ENCODE measurements around the gene MAN1A1.
"Not testable (repeated sequence)": the region's sequence is repeated elsewhere in the genome, so short reads cannot be mapped to it uniquely, and the experiment has no call there.

Gene MAN1A1

DNA sequence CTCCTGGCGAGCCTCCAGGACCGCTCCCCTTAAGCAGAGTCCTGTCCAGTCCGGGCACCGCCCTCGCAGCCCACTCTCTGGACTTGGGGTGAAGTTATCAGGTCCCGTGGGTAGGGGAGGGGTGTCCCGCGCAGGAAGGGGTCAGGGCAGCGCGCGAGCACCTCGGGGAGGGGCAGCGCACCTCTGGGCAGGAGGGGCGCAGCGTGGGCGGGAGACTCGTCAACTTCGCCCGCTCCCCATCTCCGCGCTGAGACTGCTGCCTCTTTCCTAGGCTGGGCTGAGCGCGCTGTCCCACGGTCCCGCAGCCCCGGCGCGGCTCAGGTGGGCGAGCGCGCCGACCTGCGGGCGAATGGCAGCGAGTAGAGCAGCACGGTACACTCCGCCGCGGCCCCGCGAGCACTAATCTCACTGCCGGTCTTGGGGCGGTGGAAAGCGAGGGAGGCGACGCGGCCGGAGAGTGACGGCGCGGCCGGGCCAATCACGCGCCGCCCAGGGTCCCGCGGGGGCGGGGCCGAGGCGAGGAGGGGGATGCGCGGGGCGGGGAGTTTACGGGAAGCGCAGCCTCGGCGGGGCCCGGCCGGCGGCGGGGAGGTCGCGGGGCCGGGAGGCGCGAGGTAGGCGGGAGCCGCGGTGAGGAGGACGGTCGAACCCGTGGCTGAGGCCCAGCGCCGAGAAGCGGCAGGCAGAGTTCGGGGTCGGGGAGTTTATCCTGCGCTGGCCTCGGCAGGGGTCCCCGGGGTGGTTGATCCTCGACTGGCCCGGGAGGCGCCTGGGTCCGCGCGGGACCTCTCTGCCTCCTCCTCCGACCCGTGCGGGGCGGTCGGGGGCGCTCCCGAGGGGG, at the start of gene MAN1A1:
Gene MAN1A1 (minus strand): TSS at position 401 of the 841 bp plus-strand sequence. CDS start 696 bp downstream, outside the sequence.
- peak; percentile 81 for DNase-seq (ENCODE audit: low spot score)

GRCh38 chr6:119395192-119395591, 45.6 kb upstream of the MAN1A1 start:
- no peak for DNase-seq (ENCODE audit: low spot score)

DNA sequence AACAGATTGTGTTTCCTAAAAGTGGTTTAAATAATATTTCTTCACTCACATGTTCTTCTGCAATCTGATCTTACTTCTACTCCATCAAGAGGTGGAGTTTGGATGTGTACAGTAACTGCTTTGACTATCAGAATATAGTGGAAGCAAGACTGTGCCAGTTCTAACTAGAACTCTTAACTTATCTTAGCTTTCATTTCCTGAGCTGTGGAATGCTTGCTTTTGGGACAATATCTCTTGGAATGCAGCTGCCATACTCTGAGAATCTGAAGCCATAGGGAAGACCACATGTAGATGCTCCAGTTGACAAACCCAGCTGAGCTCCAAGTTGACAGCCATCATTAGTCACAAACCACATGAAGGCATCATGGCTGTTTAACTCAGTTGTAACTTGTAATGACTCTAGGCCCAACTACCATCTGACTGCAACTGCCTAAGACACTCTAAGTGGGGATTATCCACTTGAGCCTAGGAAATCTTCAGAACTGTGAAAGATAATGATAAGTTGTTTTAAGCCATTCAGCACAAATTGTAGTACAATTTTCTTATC, 40.8 kb upstream of the MAN1A1 start:
- no peak for DNase-seq (ENCODE audit: low spot score)

GRCh38 chr6:119385994-119386393, 36.4 kb upstream of the MAN1A1 start:
- no peak for DNase-seq (ENCODE audit: low spot score)

DNA sequence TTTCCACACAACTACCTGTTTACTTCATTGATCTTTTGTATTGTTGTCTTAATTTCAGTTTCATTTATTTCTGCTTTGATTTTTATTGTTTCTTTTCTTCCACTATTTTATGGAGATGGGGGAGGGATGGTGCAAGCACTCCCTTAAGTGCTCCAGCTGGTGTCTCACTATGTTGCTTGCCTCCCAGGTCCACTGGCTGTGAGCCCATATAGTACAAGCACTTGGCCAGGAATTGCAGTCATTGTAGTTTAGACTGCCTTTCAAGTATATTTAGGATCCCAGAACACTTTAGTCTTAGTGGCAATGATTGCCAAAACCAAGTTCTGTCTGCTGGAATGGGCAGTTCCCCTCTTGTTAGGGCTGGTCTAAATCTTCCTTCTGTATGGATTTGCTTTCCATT, 34.9 kb upstream of the MAN1A1 start:
- no peak for DNase-seq (ENCODE audit: low spot score)

DNA sequence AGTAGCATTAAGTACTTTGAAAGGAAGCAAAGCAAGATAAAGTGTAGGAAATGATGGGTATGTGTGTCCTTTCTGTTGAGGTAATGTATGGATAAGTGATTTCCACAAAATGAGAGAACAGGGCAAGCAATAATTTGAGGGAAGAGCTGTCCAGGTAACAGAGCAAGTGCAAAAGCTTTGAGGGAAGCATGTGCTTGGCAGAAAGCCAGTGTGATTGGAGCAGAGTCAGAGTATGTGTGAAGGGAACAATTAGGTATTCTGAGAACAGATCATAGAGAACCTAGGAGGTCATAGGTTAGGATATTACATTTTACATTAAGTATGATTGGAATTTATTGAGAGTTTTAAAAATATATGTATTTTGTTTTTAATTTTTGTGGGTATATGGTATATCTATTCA, 30.2 kb upstream of the MAN1A1 start:
- no peak for DNase-seq (ENCODE audit: low spot score)

DNA sequence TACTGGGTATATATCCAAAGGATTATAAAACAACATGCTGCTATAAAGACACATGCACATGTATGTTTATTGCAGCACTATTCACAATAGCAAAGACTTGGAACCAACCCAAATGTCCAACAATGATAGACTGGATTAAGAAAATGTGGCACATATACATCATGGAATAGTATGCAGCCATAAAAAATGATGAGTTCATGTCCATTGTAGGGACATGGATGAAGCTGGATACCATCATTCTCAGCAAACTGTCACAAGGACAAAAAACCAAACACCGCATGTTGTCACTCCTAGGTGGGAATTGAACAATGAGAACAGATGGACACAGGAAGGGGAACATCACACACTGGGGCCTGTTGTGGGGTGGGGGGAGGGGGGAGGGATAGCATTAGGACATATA, 27.5 kb upstream of the MAN1A1 start:
- DNase-seq (ENCODE audit: low spot score): not testable (repeated sequence)

DNA sequence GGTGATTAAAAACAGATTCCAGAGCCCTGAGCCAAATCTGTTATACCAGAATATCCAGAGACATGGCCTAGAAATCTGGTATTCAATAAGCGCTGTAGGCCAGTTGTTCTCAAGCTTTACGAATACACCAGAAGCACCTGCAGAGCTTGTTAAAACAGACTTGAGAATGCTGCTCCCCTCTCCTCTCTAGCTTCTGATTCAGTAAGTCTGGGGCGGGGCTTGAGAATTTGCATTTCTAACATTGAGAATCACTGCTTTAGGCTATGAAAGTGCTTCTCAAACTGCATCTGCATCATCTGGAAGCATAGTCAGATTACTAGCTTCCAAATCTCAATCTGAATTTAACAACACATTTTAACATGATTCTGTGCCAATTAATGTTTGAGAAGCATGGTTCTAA, 20.5 kb upstream of the MAN1A1 start:
- DNase-seq (ENCODE audit: low spot score): no peak

- no peak for DNase-seq (ENCODE audit: low spot score)
Observed at GRCh38 chr6:119368921-119369320, 19.4 kb upstream of the MAN1A1 start.

DNA sequence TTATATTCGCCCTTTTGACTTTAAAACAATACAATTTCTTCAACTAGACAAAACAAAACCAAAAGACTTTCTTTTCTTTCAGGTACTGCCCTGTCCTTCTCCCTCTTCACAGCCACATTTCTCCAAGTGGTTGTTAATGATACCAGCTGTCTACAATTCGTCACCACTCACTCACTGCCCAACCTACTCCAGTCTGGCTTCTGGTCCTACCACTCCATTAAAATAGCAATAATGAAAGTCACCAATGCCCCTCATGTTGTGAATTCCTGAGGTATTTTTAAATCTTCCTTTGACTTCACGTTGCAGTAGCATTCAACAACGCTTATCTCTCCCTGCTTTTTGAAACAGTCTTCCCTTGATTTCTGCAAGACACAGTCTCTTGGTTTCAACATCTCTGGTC, 11.6 kb upstream of the MAN1A1 start:
- DNase-seq (ENCODE audit: low spot score): no peak

- DNase-seq (ENCODE audit: low spot score): no peak
Observed at GRCh38 chr6:119360262-119360915, 10.8 kb upstream of the MAN1A1 start.

GRCh38 chr6:119355890-119356289, 6.3 kb upstream of the MAN1A1 start:
- DNase-seq (ENCODE audit: low spot score): no peak

DNA sequence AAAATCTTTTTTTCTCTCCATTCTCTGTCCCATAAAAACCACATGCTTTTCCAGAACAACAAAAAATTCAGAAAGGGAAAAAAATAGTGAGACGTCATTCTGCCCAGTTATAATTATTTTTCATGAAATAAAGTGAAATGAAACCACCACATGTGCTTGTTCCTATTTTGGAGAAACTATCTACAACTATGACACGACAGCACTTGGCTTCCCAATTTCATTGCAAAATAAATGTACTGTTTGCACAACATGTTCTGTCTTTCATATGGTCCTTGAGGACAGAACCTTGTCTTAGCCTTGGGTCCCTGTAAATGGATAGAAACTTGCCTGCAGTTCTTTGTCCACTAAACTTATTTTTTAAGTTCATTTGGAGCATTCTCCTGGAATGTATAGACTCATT, 5.6 kb upstream of the MAN1A1 start:
- DNase-seq (ENCODE audit: low spot score): no peak

DNA sequence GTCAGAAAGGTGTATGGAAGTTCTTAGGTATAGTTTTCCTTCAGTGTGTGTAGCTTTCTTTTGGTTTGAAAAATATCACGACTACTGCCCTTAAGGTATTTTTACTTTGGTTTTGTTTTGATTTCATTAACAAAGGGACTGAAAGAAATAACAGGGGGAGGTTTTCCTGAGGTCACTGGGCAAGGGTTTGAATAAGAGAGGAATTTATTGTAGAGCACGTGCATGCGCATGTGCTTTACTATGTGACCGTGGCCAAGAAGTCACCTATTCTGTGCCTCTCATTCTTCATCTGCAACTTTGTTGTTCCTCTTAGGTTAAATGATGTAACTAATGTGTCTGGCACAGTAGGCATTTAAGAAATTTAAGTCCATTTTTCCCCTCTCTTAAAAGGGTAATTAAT, 4.1 kb upstream of the MAN1A1 start:
- DNase-seq (ENCODE audit: low spot score): no peak

- no peak for DNase-seq (ENCODE audit: low spot score)
Observed at GRCh38 chr6:119352001-119352400, 2.4 kb upstream of the MAN1A1 start.

DNA sequence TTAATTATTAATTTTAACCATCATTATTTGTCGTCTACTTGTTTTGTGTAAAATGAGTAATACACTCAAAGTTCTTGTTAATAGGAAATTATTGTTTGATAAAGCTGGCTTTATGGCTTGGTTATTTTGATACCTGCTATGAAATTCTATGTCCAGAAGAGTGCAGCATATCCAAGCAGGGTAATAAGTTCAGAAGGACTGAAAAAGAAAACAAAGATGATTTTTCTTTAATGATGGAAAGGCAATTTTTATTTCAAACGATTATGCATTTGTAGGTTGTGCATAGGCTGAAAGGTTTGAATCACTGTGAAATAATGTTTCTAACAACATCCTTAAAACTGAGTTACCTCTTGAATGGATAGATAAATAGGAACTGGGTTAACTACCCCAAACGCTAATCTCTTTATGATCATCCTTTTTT, 1.4 kb upstream of the MAN1A1 start:
- DNase-seq (ENCODE audit: low spot score): no peak

DNA sequence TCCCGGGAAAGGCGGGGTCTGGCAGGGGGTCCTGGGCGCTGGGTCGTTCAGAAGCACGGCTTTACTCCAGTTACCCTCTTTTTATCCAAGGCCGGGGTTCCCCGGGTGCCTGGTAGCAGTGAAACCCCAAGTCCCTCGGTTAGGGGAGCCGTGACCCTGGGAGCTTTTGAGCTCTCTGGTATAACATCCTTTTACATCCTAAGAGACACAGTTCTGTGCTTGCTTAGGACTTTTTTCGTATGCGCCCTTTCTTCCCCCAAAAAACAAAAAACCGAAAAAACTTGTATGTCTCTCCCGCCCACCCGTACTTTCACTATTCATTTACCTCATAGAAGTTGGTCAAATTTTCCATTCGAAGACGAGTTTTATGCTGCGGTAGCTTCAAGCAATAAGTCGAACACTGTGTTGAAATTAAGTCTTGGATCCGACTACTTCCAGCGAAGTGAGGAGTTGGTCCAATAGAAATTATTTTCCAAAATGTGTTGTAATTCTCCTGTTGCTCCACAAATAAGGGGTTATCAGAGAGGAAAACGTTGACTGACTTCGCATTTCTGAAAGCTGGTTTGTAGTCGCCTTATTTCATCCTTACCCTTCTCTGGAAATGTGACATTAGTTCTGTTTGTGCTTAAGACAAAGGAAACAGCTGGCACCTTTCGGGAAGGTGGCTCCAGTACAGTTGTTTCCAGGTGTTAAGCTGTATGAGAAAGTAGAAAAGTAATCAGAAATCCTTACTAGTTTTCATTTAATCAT, 816 bp upstream of the MAN1A1 start:
- no peak for DNase-seq (ENCODE audit: low spot score)

DNA sequence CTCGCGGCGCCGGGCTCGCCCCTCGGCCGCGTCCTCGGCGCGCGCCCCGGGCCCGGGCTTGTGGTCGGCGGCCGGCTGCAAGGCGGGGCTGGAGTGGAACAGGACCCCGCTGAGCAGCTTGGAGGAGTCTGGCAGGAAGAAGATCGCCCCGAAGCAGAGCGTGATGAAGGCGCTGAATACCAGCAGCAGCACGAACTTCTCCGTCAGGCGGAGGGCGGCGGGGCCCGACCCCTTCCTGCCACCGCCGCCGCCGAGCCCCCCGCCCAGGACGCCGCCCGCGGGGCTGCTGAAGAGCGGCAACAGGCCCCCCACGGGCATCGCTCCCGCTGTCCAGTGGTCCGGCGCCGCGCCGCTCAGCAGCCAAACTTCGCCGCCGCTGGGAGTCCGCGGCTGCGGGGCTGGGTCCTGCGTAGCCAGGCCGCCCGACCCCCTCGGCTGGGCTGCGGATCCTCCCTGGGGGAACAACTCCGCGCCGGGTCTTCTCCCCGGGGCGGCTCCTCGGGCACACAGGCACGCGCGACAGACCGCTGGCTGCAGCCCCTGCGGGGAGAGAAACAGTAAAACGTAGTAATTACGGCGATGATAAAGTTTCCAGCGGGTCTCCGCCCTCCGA, 707 bp downstream of the MAN1A1 start:
- DNase-seq (ENCODE audit: low spot score): no peak

DNA sequence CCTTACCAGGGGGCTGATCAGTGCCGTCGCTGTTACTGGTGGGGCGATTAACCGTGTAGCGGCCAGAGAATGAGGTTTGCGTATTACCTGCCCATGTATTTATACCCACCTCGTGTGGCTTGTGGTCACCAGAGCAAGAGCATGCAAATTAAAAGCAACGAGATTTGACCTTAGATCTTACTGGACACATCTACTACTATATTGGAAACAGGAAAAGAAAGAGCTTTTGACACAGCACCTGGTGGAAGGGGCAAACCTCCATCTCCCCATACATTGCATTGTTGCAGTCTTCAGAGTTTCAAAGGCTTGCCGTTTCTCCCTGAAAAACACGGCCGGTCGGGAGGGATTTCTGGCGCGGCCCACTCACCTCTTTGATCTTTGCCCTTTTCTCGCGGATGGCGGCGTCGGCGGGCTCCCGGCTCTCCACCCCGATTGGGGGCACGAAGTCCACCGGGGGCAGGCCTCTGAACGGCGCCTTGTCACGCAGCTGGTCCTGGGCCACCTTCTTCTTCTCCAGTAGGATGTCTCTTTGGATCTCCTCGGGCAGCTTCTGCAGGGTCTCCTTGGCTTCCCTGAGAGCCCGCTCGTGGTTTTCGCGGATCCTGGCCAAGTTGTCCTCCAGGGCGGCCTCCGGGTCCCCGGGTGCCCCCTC, 1.3 kb downstream of the MAN1A1 start:
- DNase-seq (ENCODE audit: low spot score): no peak

DNA sequence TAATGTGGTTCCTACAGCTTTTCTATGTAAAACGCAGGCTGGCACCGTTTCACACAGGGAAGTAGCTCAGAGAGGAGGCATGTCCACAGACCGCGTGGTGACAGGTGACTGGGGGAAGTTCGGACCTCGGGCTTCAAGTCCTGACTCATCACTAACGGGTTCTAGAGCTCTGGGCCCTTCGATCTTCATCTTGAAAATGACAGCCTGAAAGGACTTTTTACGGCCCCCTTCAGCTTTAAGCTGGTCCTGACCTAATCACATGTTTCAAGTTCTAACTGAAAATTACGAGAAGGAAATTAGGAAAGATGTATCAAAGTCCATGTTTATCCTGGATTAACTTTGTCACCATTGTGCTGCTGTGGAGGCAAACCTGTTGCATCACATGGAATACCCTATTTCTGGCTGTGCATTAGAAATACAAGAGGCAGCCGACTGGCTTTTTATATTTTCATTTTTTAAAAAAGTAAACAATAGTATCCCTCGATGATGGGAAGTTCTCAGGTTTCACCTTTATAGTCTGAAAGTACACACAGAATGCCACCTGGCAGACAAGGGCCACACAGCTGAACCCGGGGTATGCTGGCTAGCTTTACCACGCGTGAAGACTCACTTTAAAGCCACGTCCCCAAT, 2.0 kb downstream of the MAN1A1 start:
- DNase-seq (ENCODE audit: low spot score): no peak

- DNase-seq (ENCODE audit: low spot score): no peak
Observed at GRCh38 chr6:119346936-119347335, 2.6 kb downstream of the MAN1A1 start.
